GM18858 (cell line): Measurements from ENCODE around the gene ABCD1.
"Not testable (repeated sequence)": the region's sequence is repeated elsewhere in the genome, so short reads cannot be mapped to it uniquely, and the experiment has no call there.

Experiments
- ATAC-seq: cut with Tn5 transposase; IDR thresholded peaks from one replicate; pipeline ENCODE4 v1.9.1; 2021; ENCODE audit not compliant: unreplicated experiment

The ABCD1 gene

DNA sequence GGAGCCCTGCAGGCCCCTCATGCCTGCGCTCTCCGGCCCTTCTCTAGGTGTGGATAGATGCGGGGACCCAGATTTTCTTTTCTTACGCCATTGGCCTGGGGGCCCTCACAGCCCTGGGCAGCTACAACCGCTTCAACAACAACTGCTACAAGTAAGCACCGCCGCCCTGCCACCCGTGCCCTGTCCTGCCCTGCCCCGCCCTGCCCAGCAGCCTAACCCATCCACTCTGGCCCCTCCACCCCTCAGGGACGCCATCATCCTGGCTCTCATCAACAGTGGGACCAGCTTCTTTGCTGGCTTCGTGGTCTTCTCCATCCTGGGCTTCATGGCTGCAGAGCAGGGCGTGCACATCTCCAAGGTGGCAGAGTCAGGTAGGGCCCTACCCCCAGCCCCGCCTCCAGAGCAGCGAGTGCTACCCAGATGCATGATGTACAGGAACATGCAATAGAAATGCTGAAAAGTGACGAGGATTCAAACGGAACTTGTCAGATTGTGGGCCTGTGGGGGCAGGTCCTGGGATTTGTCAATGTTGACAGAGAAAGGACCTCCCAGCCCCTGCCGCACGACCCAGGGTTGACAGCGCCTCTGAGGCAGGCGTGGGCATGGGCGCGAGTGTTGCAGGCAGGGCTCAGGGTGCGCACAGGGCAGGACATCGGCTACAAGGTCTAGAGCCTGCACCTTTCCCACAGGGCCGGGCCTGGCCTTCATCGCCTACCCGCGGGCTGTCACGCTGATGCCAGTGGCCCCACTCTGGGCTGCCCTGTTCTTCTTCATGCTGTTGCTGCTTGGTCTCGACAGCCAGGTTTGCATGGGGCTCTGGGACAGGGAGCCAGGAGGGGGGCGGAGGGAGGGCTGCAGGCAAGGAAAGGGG is 31.2 kb upstream of the ABCD1 start:
- no peak for ATAC-seq

DNA sequence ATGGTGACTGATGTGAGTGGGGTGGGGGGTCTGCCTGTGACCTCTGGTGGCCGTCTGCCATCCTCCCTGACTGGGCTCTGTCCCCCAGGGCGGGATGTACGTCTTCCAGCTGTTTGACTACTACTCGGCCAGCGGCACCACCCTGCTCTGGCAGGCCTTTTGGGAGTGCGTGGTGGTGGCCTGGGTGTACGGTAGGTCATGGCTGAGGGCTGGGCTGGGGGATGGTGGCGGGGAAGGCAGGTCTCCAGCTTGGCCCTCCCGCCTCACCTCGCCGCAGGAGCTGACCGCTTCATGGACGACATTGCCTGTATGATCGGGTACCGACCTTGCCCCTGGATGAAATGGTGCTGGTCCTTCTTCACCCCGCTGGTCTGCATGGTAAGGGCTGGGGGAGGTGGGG is 30.4 kb upstream of the ABCD1 start:
- ATAC-seq: not testable (repeated sequence)

DNA sequence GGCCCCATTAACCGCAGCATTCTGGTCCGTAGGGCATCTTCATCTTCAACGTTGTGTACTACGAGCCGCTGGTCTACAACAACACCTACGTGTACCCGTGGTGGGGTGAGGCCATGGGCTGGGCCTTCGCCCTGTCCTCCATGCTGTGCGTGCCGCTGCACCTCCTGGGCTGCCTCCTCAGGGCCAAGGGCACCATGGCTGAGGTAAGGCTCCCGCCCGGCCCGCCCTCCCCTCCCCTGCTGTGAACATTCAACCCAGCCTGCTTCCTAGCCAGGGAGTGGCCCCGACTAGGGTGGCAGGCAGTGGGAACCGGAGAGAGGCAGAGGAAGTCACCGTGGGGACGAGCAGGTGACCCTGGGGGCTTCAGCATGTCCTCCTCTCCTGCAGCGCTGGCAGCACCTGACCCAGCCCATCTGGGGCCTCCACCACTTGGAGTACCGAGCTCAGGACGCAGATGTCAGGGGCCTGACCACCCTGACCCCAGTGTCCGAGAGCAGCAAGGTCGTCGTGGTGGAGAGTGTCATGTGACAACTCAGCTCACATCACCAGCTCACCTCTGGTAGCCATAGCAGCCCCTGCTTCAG is 29.9 kb upstream of the ABCD1 start:
- no peak for ATAC-seq

DNA sequence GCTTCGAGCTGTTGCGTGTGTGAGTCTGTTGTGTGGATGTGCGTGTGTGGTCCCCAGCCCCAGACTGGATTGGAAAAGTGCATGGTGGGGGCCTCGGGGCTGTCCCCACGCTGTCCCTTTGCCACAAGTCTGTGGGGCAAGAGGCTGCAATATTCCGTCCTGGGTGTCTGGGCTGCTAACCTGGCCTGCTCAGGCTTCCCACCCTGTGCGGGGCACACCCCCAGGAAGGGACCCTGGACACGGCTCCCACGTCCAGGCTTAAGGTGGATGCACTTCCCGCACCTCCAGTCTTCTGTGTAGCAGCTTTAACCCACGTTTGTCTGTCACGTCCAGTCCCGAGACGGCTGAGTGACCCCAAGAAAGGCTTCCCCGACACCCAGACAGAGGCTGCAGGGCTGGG is 28.6 kb upstream of the ABCD1 start:
- ATAC-seq: no peak

DNA sequence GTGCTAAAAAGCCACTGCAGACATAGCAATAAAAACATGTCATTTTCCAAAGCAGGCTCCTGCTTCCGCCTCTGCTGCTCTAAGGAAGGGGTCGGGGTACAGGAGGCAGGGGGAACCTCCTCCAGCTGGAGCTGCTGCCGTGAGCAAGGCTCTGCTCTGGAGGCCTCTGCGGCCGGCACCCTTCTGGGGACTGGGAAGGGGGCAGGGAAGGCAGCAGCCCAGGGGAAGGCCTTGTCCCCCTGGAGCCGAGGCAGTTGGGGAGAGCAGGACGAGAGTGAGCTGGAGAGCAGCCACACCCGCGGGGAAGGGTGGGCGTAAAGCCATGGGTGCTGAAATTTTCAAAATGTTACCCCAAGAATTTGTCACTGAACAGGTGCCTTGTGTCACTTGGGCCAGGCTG is 28.1 kb upstream of the ABCD1 start:
- not testable (repeated sequence) for ATAC-seq

DNA sequence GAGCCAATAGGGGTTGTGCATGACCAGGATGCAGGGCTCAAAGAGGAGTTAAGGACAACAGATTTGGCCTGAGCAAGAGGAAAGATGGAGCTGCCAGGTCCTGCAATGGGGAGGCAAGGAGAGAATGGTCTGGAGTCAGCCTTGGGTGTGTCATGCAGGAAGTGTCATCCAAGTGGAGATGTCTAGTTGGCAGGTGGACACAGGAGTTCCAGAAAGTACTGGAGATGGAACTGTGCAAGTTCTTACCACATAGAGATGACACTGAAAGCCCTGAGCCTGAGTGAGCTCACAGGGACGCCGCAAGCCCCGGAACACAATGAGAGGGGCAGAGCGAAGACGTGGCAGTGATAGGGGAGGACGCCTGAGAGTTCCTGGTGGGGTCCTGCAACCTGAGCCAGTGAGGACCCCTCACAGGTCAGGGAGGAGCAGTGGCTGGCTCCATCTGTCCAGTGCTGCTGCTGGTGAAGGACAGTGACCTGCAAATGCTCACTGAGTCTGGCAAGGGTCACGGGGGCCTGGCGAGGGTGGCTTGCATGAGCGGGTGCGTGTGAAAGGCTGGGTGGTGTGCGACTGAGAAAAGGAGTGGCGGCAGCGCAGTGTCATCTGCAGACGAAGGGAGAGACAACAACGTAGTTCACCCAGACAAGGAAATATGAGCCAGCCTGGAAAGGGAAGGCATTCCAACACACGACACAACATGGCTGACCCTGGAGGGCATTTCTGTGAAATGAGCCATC is 27.5 kb upstream of the ABCD1 start:
- ATAC-seq: not testable (repeated sequence)

DNA sequence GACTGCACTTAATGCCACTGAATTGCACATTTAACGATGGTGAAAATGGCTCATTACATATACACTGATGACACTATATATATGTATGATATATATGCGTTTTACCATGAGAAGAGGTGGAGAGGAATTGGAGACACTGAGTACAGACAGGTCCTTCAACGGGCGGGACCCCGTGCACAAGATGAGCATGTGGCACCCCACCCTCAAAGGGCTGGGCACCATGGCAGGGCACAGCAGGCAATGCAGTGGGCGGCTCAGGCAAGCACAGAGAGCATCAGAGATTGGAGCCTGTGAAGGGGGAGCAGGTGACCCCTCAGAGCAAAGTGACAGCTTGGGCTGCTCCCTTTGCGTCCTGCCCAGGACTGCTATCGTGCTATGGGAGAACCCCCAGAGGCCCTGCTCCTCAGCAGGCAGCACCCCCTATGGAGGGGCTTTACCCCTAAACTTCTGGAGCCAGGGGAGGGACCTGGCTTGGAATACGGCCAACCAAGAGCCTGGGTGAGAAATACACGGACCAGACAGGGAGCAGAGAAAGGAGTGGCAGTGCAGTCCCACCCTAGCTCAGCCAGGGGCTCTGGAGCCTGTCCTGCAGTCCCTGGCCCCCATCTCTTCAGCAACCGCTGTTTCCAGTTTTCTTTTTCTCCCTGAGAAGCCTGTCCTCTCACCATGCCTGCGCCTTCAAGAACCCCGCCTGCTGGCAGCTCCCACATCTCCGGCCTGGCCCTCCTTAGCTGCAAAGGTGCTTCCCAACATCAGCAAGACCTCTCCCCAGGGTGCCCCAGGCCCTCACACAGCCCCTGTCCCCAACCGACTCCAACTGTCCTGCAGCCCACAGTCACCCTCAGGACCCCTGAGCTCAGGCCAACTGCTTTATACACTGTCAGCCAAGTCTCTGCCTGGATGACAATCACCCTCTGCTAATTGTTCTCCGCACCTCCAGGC is 26.5 kb upstream of the ABCD1 start:
- ATAC-seq: no peak

DNA sequence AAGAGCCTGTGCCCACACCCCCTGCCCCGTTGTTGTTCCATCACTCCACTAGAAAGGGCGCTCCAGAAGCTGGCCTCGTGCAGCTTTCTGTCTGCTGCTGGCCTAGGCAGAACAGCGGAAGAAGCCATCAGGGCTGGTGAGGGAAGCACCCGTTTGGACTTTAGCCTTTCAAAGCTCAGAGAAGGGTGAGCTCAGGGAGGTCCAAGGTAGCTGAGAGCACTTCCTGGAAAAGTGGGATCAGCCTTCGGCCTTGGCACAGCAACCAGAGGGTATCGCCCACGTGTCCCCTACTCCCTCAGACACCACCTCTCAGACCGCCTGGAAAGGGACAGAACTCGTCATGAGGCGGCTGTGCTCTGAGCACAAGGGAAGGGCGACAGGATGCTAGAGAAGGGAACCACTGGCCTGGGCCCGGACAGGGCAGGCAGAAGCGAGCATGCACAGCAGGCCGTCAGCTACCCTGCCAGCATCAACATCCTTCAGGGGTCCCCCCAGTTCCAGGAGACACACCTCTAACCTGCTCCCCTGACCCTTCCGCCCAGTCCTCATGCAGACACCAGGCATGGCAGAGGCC is 25.4 kb upstream of the ABCD1 start:
- ATAC-seq: not testable (repeated sequence)

DNA sequence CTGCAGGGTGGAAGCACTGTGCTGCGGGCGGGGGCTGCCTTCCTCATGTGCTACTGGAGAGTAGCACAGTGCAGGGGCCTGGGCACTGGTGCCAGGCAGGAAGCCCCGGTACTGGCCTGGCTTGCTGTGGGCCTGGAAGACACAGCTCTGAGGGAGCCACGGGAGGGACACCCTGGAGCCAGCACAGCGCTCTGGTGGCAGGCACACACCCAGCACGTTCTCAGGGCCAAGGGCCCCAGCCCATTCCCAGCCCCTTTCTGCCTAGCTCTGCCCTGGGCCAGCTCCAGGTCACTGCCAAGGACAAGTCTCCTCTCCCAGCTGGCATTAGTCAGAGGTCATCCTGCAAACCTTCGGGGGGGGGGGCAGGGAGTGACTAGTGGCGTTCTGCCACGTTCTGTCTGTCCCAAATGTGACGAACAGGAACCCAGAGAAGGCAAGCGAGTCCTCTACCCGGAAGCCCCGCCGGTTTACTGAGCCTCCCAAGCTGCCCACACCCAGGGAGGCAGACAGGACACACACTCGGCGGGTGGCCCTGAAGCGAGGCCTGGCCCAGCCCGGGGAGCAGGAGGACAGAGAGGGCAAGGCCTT is 24.8 kb upstream of the ABCD1 start:
- ATAC-seq: not testable (repeated sequence)

DNA sequence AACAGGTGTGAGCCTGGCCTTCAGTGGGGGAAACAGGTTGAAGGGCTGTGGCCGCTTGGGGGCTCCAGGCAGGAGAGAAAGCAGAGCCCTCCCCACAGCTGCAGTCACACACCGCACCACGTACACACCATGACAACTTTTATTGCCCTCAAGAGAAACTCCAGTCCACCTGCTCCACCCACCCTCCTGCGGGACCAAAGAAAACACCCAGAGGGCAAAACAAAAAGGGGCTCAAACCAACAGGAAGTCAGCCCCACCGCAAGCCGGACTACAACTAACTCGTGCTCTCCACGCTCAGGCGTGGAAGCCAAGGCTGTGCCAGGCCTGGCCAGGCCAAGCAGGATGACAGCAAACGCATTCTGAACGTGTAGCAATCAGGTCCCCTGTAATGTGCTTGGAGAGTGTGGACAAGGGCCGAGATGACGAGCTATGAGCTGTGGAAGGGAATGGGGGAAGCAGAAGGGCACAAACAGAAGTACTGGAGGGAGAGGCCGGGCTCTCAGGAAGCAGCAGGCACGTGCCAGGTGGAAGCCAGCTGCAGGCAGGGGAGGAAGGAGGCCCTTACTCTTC is 24.2 kb upstream of the ABCD1 start:
- no peak for ATAC-seq

DNA sequence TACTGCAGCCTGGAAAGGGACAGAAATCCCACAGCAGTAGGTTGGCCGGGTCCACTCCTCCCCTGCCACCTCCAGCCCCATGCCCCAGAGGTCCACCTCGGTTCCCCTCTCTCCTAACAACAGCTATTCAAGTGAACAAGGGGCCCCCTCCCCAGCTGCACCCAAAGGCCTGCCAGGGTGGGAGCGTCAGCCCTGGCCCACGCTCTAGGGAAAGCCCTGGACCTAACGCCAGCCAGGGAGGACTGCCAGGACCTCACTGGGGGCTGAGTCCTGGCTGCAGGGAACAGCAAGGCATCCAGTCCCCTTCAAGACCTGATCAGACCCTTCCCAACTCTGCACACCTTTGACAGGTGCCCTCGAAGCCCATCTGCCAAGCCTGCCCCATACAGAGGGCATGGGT is 23.7 kb upstream of the ABCD1 start:
- no peak for ATAC-seq

DNA sequence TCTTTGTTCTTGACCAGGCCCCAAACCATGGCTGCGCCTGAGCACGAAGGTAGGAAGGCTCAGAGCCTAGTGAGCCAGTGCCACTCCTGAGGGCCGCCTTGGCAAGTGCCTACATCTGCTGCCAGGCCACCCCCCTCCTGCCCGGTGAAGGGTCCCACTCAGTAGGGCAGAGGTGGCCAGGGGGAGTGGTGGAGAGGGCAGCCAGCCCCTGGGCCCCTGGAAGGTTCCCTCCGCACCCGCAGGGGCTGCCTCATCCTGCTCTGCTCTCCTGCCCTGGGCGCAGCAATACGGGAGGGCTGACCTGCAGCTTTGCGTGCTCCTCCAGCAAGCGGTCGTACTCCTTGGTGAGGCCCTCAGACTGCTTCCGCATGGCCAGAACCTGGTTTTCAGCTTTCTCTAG is 22.9 kb upstream of the ABCD1 start:
- no peak for ATAC-seq

DNA sequence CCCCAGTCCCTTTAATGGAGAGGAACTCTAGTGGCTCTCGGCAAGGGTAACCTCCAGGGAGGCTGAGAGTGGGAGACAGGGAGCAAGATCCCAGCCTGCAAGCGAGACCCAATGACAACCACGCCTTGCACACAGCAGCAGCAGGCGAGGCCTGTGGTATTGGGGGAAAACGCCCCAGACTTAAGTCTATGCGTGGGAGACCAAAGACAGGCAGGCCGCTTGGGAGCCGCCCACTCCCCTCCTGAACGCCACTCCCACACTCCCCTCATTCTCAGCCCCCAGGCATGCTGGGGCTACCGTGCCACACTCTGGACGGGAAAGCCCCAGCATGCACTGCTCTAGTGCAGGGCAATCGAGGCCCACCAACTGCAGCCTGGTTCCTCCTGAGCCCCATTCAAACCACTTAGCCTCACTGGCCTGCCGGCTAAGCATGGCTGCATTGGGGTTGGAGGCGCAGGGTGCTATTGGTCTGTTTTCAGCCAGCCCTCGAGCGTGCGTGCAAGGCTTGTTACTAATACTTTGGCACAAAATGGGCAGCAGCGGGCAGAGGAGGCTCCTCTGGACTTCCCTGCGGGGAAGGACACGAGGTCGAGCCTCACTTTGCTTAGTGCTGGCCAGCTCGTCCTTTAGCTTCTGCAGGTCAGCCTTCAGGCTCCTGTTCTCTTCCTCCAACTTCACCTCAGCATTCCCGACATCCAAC is 22.2 kb upstream of the ABCD1 start:
- ATAC-seq: no peak

DNA sequence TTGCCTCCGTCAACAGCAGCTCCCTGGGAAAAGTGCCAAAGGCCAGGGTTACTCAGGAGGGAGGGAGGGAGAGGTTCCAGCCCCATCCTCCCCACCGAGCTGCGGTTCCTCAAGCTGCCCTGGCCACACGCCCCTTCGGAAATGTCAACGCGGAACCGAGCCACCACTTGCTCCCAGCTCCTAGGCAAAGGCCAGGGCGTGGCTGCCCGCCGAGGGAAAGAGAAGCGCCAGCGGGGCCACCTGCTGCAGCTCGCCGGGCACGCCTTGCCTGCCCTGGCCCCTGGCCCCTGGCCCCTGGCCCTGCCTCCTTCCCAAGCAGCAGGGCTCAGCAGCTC is 21.7 kb upstream of the ABCD1 start:
- no peak for ATAC-seq

DNA sequence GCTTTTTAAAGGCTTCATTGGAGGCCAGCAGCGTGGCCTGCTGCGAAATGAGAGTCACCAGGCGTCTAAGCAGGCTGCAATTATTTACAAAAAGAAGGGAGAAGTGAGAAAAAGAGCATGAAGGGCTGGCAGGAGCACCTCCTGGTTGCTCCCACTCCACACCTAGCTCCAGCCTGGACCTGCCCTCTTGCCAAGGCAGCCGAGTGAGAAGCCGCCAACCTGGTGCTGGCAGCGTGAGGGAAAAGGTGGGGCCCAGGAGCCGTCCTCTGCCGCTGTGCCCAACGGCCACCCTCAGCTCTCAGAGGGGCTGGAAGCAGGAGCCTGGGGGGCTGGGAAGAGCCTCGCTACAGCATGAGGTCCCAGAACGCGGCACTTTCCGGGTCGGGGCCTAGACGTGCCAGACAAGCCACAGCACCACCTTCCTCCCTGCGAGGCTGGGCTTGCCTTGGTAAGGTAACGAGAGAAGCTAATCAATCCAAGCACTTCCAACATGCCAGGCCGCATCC is 20.6 kb upstream of the ABCD1 start:
- no peak for ATAC-seq

DNA sequence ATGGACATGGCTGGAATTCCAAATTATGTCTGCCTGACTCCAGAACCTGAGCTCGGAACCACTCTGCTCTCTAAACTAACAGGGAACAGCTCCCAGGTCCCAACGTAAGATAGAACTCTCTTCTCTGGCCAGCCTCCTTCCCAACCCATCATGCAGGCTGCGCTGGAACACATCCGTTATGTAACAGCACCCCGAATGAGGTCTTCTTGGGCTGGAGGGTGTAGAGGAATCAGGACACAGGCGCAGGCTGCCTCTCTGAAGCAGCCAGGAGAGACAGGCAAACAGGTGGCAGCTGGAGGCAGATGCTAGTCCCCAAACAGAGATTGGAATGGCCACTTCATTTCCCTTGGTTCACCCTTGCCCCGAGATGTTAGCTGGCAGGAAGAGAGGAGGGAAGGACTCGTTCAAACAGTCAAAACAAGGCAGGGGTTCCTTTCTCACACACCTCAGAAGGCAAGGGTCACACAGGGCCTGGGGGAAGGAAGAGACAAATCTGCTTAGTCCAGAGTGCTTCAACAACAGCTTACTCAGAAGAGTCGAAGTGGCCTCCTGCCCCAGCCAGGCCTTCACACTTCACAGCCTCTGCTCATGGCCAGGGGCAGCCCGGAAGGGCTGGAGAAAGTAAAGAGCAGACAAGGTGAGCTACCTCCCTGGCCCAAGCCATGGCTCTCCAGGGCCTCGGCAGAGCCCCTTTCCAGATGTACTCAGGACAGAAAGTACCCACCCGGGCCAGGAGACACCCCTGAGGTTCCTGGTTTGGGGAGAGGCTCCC is 19.8 kb upstream of the ABCD1 start:
- not testable (repeated sequence) for ATAC-seq

DNA sequence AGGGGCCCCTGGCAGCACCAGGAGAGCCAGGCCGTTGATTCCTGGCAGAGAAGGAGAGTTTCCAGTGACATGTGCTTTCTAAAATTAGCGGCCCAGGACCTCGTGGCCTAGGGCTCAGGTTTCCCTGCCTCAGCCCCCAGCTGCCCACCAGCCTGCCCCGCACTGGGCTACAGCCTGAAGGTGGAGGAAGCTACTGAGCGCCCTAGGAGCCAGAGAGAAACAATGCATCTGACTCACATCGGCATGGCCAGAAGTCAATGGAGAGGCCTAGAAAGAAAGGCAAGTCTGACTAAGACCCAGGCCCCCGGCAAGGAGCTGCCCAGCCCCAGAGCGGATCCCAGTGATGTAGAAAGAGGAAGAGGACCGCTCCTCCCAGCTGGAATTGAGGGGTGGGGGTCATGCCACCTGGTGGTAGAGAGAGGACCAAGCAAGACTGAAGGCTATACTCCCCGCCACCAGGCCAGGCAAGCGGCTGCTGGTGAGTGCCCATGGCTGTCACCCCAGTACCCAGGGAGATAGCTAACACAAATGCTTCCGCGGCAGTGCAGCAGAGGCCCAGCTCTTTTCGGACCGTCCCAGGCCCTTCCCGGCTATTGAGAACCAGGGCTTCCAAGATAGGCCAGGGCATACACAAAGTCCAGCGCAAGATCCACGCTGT is 19.1 kb upstream of the ABCD1 start:
- ATAC-seq: not testable (repeated sequence)

DNA sequence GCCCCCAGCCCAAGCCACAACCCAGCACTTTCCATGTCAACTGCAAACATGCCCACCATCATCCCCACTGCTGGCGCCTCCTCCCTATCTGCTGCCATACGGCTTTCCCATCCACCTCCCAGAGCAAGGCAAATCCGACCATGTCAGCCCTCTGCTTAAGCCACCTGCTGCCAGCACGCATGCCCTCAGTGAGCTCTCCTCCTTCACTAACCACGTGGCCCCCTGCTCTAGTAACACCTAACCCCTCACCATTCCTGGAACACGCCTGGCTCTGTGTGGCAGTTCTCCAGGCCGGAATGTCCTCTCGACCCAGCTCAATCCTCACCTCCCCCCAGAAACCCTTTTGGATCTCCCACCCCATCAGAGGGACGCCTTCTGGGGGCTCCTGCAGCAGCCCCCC is 17.9 kb upstream of the ABCD1 start:
- ATAC-seq: no peak
